Renal cortex interstitium (tissue), 3 donors: ENCODE data around the gene IFT52. TPM values are rescaled to one million over a fixed set of nuclear protein-coding genes. Genes with fewer than 3 reads are reported as not detected.

Experiments used
- polyA plus RNA-seq, 3 donors: library from polyadenylated mRNA; unstranded; fragments of 120-200 nt; gene quantifications; one replicate each; pipeline ENCODE4 v1.2.1, GENCODE V29; 2013; ENCODE audit not compliant: insufficient read length in 3 of 3

Gene IFT52
- polyA plus RNA-seq, 3 donors, result 64.7 to 79.2 (median 72.4) TPM

Other genes with a start within 250 kb of the IFT52 start
- 100 to 1,000 TPM; 328 to 393 (median 344) TPM for gene SRSF6, start 133.0 kb upstream of the IFT52 start, polyA plus RNA-seq
- gene L3MBTL1, start 83.2 kb upstream of the IFT52 start, polyA plus RNA-seq, result 10 to 100 TPM; 13.0 to 29.9 (median 13.3) TPM
- 10 to 100 TPM; 36.3 to 79.5 (median 38.9) TPM for gene SGK2, start 31.9 kb upstream of the IFT52 start, polyA plus RNA-seq
- gene MYBL2, start 76.2 kb downstream of the IFT52 start, polyA plus RNA-seq, result 10 to 100 TPM; 22.9 to 33.0 (median 29.3) TPM
- not detected for gene GTSF1L, start 136.1 kb downstream of the IFT52 start, polyA plus RNA-seq